ENCODE data around the gene FRG2. TPM values are rescaled to one million over a fixed set of nuclear protein-coding genes. Genes with fewer than 3 reads are reported as not detected.

FRG2 gene
- total RNA-seq = not detected in 2 replicates

GRCh38 chr4:190027156-190027555 is at the start of gene FRG2:
FRG2 (minus strand) TSS chr4:190027256; CDS start chr4:190027204, 52 bp downstream.

GRCh38 chr4:190064342-190064741 is 37.3 kb upstream of the FRG2 start, which contains the start of gene DBET:
DBET (plus strand) TSS chr4:190064502.

Other genes with a start within 250 kb of the FRG2 start
- gene FRG1, start 86.4 kb downstream of the FRG2 start, total RNA-seq = 28.5 and 45.2 TPM in 2 replicates
- gene DBET, start 37.2 kb upstream of the FRG2 start, total RNA-seq = not detected in 2 replicates
- gene DUX4, start 146.5 kb upstream of the FRG2 start, total RNA-seq = not detected in 2 replicates